IMR-90 (cell line): ENCODE data around the gene HSD3B2. TPM values are rescaled to one million over a fixed set of nuclear protein-coding genes. Genes with fewer than 3 reads are reported as not detected.

Experiments used
- ATAC-seq: fragments of 200-7000 bp; cut with Tn5 transposase; 2 replicates; pipeline ENCODE4 v1.9.1; 2020; ENCODE audit warnings: low read depth, mild to moderate bottlenecking, moderate library complexity
- BruUV-seq: library from RNA; stranded (reverse); fragments of 400-500 nt; replicated peaks from 2 replicates; lab custom pipeline; 2021; lab: Mats Ljungman, UMichigan
- CTCF ChIA-PET: fragments of 300-600 bp; formaldehyde crosslinking; extraction: SDS; loops from one replicate; lab custom pipeline; 2021; ENCODE audit warnings: antibody characterized with exemption; lab: Yijun Ruan, JAX
- POLR2A ChIA-PET: fragments of 300-600 bp; sonication (Branson Sonifier 250); formaldehyde crosslinking; loops from one replicate; lab custom pipeline; 2022; ENCODE audit warnings: antibody characterized with exemption; ENCODE audit not compliant: unreplicated experiment; lab: Charles Lee
- DNase-seq: peaks from one replicate; pipeline ENCODE4 v3.0.0; 2013
- H2AFZ ChIP-seq: replicated peaks from 2 replicates; pipeline ENCODE3; 2013; ENCODE audit warnings: low read length, mild to moderate bottlenecking; ENCODE audit not compliant: poor library complexity
- H2AK5ac ChIP-seq: 2 replicates; pipeline ENCODE4 v1.6.1; 2013; ENCODE audit warnings: low read depth, low read length, inconsistent platforms
- H2AK9ac ChIP-seq: replicated peaks from 2 replicates; pipeline ENCODE3; 2013; ENCODE audit warnings: mild to moderate bottlenecking, low read depth, low read length, moderate library complexity; ENCODE audit not compliant: poor library complexity
- H2BK120ac ChIP-seq: 2 replicates; pipeline ENCODE4 v1.6.1; 2013; ENCODE audit warnings: low read depth, low read length, inconsistent platforms
- H2BK15ac ChIP-seq: 3 replicates; pipeline ENCODE4 v1.6.1; 2013; ENCODE audit warnings: low read depth, low read length, inconsistent platforms
- H2BK20ac ChIP-seq: 2 replicates; pipeline ENCODE4 v1.6.1; 2013; ENCODE audit warnings: low read depth, mild to moderate bottlenecking, inconsistent platforms, low read length, moderate library complexity
- H2BK5ac ChIP-seq: 2 replicates; pipeline ENCODE4 v1.6.1; 2013; ENCODE audit warnings: mild to moderate bottlenecking, low read depth, low read length, inconsistent platforms; ENCODE audit not compliant: poor library complexity, severe bottlenecking
- H3K14ac ChIP-seq: replicated peaks from 2 replicates; pipeline ENCODE4 v1.6.1; 2013; ENCODE audit warnings: low read depth, low read length, inconsistent platforms
- H3K18ac ChIP-seq: 2 replicates; pipeline ENCODE4 v1.6.1; 2013; ENCODE audit warnings: low read depth, low read length, control low read depth
- H3K23ac ChIP-seq: 2 replicates; pipeline ENCODE4 v1.6.1; 2013; ENCODE audit warnings: low read depth, low read length, inconsistent platforms
- H3K27ac ChIP-seq: 2 replicates; pipeline ENCODE4 v1.5.1; 2013; ENCODE audit warnings: mild to moderate bottlenecking, control low read depth, low read length; ENCODE audit not compliant: insufficient read depth
- H3K27me3 ChIP-seq: 2 replicates; pipeline ENCODE4 v1.6.1; 2013; ENCODE audit warnings: low read length; ENCODE audit not compliant: control insufficient read depth, insufficient read depth
- H3K36me3 ChIP-seq: 2 replicates; pipeline ENCODE4 v1.6.1; 2013; ENCODE audit warnings: low read length, mixed read lengths; ENCODE audit not compliant: control insufficient read depth, insufficient read depth
- H3K4ac ChIP-seq: 2 replicates; pipeline ENCODE4 v1.6.1; 2013; ENCODE audit warnings: low read depth, low read length, inconsistent platforms
- H3K4me1 ChIP-seq: 2 replicates; pipeline ENCODE4 v1.6.1; 2013; ENCODE audit warnings: low read length, mixed read lengths; ENCODE audit not compliant: control insufficient read depth, insufficient read depth
- H3K4me2 ChIP-seq: 2 replicates; pipeline ENCODE4 v1.6.1; 2013; ENCODE audit warnings: low read depth, mild to moderate bottlenecking, control low read depth, low read length, moderate library complexity
- H3K4me3 ChIP-seq: 2 replicates; pipeline ENCODE4 v1.5.1; 2013; ENCODE audit warnings: low read depth, mild to moderate bottlenecking, control low read depth, low read length, moderate library complexity; ENCODE audit not compliant: insufficient read depth
- H3K56ac ChIP-seq: 2 replicates; pipeline ENCODE4 v1.6.1; 2013; ENCODE audit warnings: low read length, inconsistent platforms; ENCODE audit not compliant: insufficient read depth; ENCODE audit errors: extremely low read depth
- H3K79me1 ChIP-seq, 2 experiments: 2 replicates each; pipeline ENCODE4 v1.6.1; 2013; ENCODE audit warnings: low read length in 2 of 2, inconsistent platforms in 1 of 2, low read depth in 1 of 2
- H3K9ac ChIP-seq: 2 replicates; pipeline ENCODE4 v1.6.1; 2013; ENCODE audit warnings: low read depth, low read length, control low read depth
- H3K9me1 ChIP-seq: 2 replicates; pipeline ENCODE4 v1.6.1; 2013; ENCODE audit warnings: low read length, inconsistent platforms; ENCODE audit not compliant: insufficient read depth
- H3K9me3 ChIP-seq: 2 replicates; pipeline ENCODE4 v1.6.1; 2013; ENCODE audit warnings: low read length; ENCODE audit not compliant: control insufficient read depth, insufficient read depth
- H4K20me1 ChIP-seq: 2 replicates; pipeline ENCODE4 v1.6.1; 2013; ENCODE audit warnings: low read length, inconsistent platforms; ENCODE audit not compliant: insufficient read depth
- H4K5ac ChIP-seq: 2 replicates; pipeline ENCODE4 v1.6.1; 2013; ENCODE audit warnings: mild to moderate bottlenecking, low read depth, low read length, control low read depth
- H4K8ac ChIP-seq, 2 experiments: 2 replicates each; pipeline ENCODE4 v1.6.1; 2013; ENCODE audit warnings: low read depth in 2 of 2, low read length in 2 of 2, control low read depth in 1 of 2, inconsistent platforms in 1 of 2
- H4K91ac ChIP-seq: 2 replicates; pipeline ENCODE4 v1.6.1; 2013; ENCODE audit warnings: low read depth, low read length, inconsistent platforms; ENCODE audit not compliant: insufficient read depth
- BHLHE40 ChIP-seq: fragments of 150-350 bp; IDR thresholded peaks from 2 replicates; pipeline ENCODE4 v1.6.1; 2016; ENCODE audit warnings: mild to moderate bottlenecking, low read depth, low read length
- CTCF ChIP-seq: conservative IDR thresholded peaks from 2 replicates; pipeline ENCODE4 v1.5.1; 2012; ENCODE audit warnings: mild to moderate bottlenecking, low read depth, low read length, improper control_type of control experiment
- ELK1 ChIP-seq: fragments of 150-350 bp; IDR thresholded peaks from 2 replicates; pipeline ENCODE4 v1.6.1; 2016; ENCODE audit warnings: low read depth, mild to moderate bottlenecking, low read length, moderate library complexity, borderline replicate concordance
- FOS ChIP-seq: fragments of 150-350 bp; IDR thresholded peaks from 2 replicates; pipeline ENCODE4 v1.6.1; 2016; ENCODE audit warnings: low read depth, low read length
- MAFK ChIP-seq: IDR thresholded peaks from 2 replicates; pipeline ENCODE4 v1.6.1; 2012; ENCODE audit warnings: low read depth, low read length, improper control_type of control experiment
- MAZ ChIP-seq: IDR thresholded peaks from 2 replicates; pipeline ENCODE4 v1.6.1; 2012; ENCODE audit warnings: low read depth, mild to moderate bottlenecking, low read length, improper control_type of control experiment, moderate library complexity, borderline replicate concordance
- RAD21 ChIP-seq: IDR thresholded peaks from 2 replicates; pipeline ENCODE4 v1.6.1; 2012; ENCODE audit warnings: low read length, improper control_type of control experiment
- RCOR1 ChIP-seq: IDR thresholded peaks from 2 replicates; pipeline ENCODE4 v1.6.1; 2012; ENCODE audit warnings: mild to moderate bottlenecking, low read length, improper control_type of control experiment; ENCODE audit not compliant: insufficient replicate concordance
- dilution Hi-C: fragments of 300-500 bp; cut with HindIII; formaldehyde crosslinking; loops from one replicate; pipeline ENCODE4 v1.14.3; 2018; ENCODE audit warnings: low sequenced_read_pairs; ENCODE audit not compliant: unreplicated experiment
- in situ Hi-C: fragments of 300-500 bp; cut with MboI; formaldehyde crosslinking; loops from 3 replicates; pipeline ENCODE4 v1.14.3; 2019; ENCODE audit warnings: low sequenced_read_pairs, inconsistent platforms, mixed read lengths
- intact Hi-C: fragments of 100-400 bp; cut with micrococcal nuclease; formaldehyde crosslinking; loops from 2 replicates; pipeline ENCODE4 v1.10.0; 2022
- polyA plus RNA-seq, 3 experiments: library from polyadenylated mRNA; depleted of rRNA; stranded (reverse); fragments of >200 nt; gene quantifications; 2 replicates each; pipeline ENCODE4 v1.2.3, GENCODE V29; 2012; ENCODE audit warnings: low replicate concordance in 1 of 3
- total RNA-seq: library from RNA; depleted of rRNA; stranded (reverse); fragments of >200 nt; gene quantifications from 2 replicates; pipeline ENCODE4 v1.2.3, GENCODE V29; 2012

HSD3B2 gene
- total and polyA plus RNA-seq, 2 of the 4 experiments (the other 2 are of a cell fraction) = not detected

- no peak overlapping the region for H3K18ac ChIP-seq
- H3K9ac ChIP-seq = no peak overlapping the region
- no peak overlapping the region for H2AFZ ChIP-seq
- H4K5ac ChIP-seq = no peak overlapping the region
- no peak for TF ChIP-seq FOS
- TF ChIP-seq MAZ = no peak
- no peak for TF ChIP-seq RAD21
- TF ChIP-seq MAFK = no peak
- TF ChIP-seq RCOR1 = no peak
- no peak for TF ChIP-seq BHLHE40
- no peak for TF ChIP-seq CTCF
- TF ChIP-seq ELK1 = no peak
- no peak overlapping the region for H3K4me2 ChIP-seq
- H3K14ac ChIP-seq = no peak overlapping the region
- H2AK9ac ChIP-seq = no peak overlapping the region
- H4K91ac ChIP-seq = no peak overlapping the region
- no peaks in the 10 kb centered on the region for H3K9me3 ChIP-seq
- no TSS peak for BruUV-seq
- no peak overlapping the region for H2BK120ac ChIP-seq
- no peaks in the 10 kb centered on the region for H3K4me1 ChIP-seq
- intact Hi-C loops = no loop called here
- no peak for DNase-seq
- H3K27ac ChIP-seq = no peak overlapping the region
- H3K4me3 ChIP-seq = no peak overlapping the region
- CTCF ChIA-PET = no interaction called here
- H4K20me1 ChIP-seq = no peaks in the 10 kb centered on the region
- no peak overlapping the region for H2BK5ac ChIP-seq
- H3K36me3 ChIP-seq = no peaks in the 10 kb centered on the region
- no peak overlapping the region for H2BK15ac ChIP-seq
- dilution Hi-C loops = no loop called here
- no peak overlapping the region for H2BK20ac ChIP-seq
- no peaks in the 10 kb centered on the region for H3K9me1 ChIP-seq
- no peaks in the 10 kb centered on the region for H3K79me1 ChIP-seq
- no peak overlapping the region for H3K23ac ChIP-seq
- no peak overlapping the region for H4K8ac ChIP-seq
- no peak overlapping the region for H3K4ac ChIP-seq
- no peak for ATAC-seq
- H3K27me3 ChIP-seq = no peaks in the 10 kb centered on the region
- no peak overlapping the region for H3K56ac ChIP-seq
- in situ Hi-C loops = no loop called here
- no peak overlapping the region for H2AK5ac ChIP-seq
- POLR2A ChIA-PET = no interaction called here
These were observed 7.7 kb downstream of the HSD3B2 start for GRCh38 chr1:119422631-119423030.
